CD4-positive, alpha-beta T cell treated with Interleukin-6 for 4 hours (primary cell): ENCODE data around the gene EIF5AL1.
"Not testable (repeated sequence)": the region's sequence is repeated elsewhere in the genome, so short reads cannot be mapped to it uniquely, and the experiment has no call there.

ENCODE experiments used
- DNase-seq: peaks from one replicate; pipeline ENCODE4 v3.0.0-alpha.2; 2020; ENCODE audit warnings: mixed read lengths

The EIF5AL1 gene

DNA sequence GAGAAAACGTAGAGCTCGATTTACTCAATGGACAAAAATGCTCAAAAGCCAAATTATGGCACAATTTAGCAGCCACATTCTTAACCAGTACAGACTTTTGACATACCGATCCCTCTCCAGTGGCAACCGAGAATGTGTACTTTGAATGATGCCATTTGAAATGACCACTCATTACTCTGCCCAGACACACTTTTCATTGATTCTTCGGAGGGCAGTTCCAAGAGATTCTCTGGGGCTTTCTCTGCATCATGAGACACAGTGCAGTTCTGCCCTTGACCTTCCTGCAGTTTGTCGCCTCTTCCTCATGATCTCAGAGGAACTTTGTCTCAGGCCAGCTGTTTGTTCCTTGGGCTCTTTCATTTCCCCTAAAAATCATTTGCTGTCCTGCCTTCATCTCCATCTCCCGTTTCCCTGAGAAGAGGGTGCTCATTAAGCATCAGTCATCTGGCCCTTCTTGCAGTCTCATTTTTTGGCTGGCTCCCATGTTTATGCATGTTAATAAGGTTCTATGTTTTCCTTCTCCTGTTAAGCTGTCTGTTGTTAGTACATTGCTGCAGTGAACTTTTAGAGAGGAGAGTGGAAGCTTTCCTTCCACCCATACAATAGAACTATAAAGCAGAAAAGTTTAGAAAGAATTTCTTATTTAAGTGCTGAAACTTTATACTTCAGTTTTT, 4.3 kb downstream of the EIF5AL1 start:
- not testable (repeated sequence) for DNase-seq

DNA sequence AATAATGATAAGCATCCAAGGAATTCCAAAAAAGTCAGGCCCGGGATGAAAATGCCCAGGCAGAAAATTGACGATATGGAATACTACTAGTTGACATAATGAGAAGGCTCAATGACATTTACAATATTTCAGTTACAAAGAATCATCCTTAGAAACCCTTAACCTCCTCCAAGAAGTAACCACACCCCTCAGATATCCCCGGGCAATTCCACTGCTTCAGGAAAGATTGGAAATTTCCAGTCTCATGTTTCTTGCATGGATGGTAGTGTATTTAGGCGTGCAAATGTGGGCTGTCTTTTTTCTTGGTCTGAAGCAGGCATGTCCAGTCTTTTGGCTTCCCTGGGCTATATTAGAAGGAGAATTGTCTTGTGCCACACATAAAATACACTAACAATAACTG, 5.2 kb downstream of the EIF5AL1 start:
- not testable (repeated sequence) for DNase-seq

DNA sequence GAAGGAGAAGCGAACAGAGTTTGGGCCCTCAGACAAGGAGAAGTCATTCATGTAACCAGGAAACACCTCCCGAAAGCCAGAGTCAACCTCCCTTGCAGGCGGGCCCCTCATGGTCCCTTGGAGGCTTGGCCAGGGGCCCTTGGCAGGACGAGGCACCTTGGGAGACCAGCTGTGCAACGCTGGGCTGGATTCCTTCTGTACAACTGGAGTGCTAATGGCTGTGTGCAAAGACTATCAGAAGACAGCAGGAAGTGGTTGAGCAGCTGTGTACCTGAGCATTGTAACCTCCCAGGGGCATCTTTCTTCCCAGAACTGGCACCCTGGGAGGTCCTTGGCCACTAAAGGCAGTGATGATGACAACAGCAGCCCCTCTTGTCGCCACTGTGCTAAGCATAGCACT, 9.4 kb downstream of the EIF5AL1 start:
- DNase-seq: not testable (repeated sequence)

DNA sequence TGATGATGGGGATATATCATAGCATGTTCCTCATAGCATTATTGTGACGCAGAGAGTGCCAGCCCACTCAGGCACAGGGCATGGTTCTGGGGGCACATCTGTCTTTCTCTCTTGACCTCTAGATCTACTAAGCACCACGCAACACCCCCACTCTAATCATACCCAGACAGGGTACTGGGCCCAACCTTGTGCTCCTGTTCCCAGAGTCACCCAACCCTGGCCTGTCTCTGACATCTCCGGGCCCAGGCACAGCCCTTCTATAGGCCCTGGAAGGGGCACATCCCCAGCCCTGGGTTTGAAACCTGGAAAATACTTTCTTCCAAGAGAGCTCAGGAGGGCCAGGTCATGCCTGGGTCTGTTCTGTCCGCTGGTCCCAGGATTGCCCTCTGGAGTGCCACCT, 10.1 kb downstream of the EIF5AL1 start:
- DNase-seq: not testable (repeated sequence)

DNA sequence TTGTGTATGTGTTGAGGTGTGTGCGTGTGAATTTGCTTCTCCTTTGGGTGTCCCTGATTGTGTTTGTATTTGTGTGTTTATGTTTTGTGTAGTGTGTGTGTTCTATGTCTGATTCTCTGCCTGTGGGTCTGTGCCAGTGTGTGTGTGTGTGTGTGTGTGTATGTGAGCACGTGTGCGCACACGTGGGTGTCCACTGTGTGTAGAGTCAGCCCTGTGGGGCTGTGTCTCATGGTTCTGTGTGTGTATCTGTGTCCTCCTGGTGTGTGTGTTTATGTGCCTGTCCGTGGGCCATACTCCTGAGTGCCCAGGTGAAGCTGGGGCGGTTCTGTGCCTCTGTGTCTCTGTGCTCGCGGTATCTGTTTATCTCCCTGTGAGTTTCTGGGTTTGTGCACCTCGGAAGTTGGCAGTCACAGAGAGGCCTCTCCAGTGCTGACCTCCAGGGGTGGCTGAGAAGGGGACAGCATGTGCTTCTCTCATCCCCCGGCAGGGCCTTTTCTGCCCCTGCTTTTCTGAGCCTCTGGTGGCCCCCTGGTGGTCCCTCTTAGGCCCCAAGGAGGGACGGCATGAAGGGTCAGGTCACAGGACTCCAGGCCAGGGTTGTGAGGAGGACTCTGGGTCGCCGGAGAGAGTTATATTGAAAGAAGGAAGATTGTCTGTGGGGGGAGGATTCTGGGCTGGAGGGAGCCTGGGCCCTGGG, 11.0 kb downstream of the EIF5AL1 start:
- DNase-seq: not testable (repeated sequence)

DNA sequence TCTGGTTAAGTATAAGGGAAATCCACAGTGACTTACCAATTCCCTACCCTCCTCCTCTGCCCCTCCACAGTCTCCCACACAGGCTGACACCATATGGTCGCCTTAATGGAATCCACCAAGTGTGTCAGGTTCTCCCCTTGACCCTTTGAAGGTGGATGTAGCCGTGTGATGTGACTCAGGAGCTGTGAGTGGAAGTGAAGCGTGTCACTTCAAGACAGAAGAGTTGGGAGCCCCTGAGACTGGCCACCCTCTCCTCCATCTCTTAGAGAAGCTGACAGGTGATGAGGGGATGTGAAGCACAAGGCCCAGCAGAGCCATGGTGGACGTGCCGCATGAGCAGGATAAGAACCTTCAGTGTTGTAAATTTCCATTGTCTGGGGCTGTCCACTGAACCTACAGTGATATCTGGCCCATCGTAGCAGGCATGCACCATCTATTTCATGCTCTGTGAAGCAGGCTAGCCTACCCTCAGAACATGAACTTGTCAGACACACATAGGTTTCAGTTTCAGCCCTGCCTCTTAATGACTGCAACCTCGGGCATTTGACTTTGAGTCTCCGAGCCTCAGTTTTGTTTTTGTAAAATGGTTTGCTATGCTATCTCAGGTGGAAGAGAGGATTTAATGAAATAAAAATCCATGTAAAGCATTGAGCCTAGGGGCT, 12.8 kb downstream of the EIF5AL1 start:
- not testable (repeated sequence) for DNase-seq

DNA sequence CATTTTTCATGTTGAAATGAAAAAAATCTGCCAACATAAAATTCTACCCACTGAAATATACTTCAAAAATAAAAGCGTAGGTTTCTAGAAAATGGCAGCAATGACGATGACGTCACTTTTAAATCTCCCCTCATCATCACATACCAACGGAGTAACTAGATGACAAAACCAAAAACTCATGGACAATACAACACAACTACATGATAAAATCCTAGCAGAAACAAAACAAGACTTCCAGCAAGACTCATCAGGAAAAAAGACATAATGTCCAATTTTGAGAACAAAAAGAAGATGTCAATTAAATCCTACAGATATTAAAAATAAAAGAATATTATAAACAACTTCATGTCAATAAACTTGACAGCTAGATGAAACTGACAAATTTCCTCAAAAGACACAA, 15.9 kb downstream of the EIF5AL1 start:
- DNase-seq: not testable (repeated sequence)

DNA sequence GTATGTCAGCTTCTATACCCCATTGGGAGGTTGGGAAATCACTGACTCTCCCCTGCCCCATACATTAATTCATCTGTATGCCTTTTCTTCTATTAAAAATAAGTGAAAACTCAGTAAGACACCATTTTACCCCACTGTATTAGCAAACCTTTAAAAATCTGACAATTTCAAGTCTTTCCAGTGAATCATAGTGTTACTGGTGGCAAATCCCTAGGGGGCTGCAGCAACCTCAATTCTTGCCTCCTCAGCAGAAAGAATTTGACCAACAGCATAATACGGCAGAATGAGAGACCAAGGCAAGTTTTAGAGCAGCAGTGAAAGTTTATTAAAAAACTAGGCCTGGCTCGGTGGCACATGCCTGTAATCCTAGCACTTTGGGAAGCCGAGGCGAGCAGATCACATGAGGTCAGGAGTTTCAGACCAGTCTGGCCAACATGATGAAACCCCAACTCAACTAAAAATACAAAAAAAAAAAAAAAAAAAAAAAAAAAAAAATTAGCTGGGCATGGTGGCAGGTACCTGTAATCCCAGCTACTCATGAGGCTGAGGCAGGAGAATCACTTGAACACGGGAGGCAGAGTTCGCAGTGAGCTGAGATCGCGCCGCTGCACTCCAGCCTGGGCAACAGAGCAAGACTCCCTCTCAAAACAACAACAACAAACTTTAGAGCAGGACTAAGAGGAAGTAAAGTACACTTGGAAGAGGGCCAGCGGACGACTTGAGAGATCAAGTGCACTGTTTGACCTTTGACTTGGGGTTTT, 21.0 kb downstream of the EIF5AL1 start:
- not testable (repeated sequence) for DNase-seq

DNA sequence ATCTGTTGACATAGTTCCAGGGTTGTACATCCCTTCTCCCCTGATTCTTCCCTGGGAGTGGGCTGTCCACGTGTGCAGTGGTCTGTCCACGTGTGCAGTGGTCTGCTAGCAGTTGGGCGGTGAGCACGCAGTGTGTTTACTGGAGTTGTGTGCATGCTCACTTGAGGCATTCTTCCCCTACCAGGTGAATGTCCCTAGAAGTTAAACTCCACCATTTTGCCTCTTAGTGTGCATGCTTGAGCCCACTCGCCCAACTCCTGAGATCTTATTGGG, 21.5 kb downstream of the EIF5AL1 start:
- not testable (repeated sequence) for DNase-seq

DNA sequence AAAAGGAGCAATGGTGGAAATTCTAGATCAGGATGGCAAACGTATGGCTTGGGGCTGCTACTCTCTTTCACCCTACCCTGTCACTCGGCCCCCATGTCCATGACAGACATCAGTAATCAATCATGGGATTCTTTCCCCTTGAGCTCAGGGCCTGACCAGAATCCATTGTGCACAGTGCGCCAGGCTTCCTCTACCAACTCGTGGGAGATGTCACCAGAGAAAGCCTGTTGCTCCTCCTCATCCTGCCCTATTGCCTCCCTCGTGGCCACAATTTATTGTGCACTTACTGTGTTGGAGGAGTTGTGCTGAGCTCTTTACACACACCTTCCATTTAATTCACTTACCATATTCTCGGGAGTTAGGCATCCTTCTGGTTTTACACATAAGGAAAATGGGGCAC, 26.0 kb downstream of the EIF5AL1 start:
- DNase-seq: not testable (repeated sequence)

DNA sequence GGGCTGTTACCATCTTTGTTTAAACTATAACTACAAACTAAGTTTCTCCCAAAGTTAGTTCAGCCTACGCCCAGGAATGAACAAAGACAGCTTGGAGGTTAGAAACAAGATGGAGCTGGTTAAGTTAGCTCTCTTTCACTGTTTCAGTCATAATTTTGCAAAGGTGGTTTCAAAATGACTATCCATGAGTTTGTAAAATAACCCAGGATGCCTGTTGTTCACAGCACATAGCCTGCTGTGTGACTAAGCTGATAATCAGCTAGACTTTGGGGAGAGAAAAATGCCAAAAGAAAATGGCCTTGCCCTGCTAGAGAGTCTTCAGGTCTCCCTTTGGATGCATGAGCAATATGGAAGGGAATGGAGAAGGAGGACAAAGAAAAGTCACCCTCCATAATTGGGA, 28.6 kb downstream of the EIF5AL1 start:
- DNase-seq: not testable (repeated sequence)

DNA sequence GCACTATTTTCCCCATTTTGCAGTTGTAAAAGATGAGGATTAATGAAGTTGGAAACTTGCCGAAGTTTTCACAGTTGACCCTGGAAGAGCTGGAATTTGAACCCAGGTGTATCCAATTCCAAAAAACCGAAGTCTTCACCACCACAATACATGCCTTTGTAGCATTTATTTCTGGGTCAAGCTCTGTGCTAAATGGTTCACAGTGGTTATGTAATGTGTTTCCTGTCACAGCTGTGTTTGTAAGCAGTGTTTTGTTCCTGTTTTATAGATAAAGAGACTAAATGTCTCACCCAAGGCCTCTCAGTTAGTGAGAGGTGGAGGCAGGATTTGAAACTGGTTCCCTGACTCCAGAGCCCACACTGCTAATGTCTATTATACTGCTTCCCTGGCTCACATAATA, 30.3 kb downstream of the EIF5AL1 start:
- no peak for DNase-seq

DNA sequence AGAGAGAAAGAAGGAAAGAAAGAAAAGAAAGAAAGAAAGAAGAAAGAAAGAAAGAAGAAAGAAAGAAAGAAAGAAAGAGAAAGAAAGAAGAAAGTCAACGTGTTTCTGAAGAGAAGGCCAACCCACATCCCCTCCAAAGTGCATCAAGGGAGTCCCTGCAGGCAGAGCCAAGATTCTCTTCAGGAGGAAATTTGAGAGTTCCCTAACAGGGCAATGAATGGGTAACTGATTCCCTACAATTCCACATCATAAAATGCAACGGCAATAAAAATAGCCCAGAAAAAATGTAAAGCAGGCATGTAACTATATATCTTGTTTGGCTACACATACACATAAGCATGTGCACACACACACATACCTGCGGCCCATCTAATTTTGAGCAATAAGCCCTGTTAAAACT, 32.1 kb downstream of the EIF5AL1 start:
- not testable (repeated sequence) for DNase-seq

DNA sequence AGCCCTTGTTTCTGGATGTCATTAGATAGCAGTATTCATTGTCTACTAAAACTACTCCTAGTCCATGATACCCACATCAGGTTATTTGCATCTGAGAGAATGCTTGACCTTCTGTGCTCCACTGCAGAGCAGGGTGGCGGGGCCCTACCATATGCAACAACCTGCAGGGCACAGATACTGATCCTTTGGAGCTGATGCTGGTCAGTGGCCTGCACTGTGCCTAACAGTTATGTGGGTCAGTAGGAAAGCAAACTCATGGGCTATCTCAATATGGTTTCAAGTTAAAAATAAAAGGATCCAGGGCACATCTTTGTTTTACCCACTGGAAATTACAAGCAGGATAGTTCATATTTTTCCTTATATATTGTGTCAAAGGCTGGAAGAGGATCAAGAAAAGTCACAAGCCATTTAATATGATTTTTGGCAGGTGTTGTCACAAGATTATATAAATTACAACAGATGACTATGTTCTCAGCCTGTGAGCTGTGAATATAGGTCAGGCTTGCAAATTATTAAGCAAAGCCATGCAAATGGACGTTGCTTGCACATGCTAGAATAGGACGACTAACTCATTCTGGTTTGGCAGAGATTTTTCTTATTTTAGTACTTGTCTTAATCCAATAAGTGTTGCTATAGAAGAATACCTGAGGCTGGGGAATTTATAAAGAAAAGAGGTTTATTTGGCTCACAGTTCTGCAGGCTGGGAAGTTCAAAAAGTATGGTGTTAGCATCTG, 32.8 kb downstream of the EIF5AL1 start:
- not testable (repeated sequence) for DNase-seq

DNA sequence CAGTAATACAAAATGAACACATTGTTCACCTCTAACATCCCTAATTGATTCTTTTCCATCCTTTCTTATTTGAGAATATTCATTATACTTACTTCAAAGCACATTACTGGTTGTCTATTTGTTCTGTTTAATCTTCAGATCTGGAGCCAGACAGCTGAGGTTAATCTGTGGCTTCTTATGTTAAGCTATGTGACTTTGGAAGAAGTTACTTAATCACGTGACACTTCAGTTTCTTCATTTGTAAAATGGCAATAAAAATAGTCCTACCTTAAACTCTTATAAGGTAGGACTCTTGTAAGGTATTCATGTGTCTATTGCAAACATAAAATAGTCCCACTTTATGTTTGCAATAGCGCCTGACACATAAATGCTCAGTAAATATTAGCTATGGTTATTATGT, 34.8 kb downstream of the EIF5AL1 start:
- DNase-seq: not testable (repeated sequence)

DNA sequence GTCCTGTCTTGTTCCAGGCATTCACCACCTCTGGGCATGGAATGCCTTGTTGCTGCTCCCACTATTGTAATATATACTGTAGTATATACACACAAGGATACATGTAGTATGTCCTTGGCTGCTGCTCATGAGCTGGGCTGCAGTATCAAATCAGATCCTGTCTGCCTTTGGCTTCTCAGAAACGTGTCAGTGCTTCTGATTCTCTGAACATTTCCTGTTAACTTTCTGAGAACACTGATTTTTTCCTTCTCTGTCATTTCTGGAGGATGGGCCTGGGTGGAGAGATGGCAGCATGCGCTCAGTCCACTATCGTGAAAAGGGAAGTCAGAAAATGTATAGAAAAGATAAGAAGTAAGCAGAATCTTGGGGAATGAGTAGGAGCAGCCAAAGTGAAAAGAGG, 35.6 kb downstream of the EIF5AL1 start:
- DNase-seq: no peak

DNA sequence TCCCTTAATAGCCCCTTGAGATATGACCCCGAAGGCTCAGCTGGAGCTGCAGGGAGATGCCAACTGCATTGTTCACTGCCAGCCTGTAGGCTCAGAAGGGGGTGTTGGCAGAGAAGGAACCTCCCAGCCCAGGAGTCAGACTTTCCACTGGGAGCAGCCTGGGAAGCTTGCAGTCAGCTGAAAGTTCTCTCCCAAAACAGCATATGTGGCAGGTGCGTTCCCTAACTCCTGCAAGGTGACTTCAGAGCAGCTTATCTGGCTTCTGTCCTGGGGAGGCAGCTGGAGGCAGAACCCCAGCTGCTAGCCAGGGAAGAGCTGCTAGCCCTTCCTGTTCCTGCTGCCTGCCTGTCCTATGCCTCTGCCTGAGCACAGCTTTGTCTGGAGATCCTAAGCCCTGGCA, 39.8 kb downstream of the EIF5AL1 start:
- no peak for DNase-seq

DNA sequence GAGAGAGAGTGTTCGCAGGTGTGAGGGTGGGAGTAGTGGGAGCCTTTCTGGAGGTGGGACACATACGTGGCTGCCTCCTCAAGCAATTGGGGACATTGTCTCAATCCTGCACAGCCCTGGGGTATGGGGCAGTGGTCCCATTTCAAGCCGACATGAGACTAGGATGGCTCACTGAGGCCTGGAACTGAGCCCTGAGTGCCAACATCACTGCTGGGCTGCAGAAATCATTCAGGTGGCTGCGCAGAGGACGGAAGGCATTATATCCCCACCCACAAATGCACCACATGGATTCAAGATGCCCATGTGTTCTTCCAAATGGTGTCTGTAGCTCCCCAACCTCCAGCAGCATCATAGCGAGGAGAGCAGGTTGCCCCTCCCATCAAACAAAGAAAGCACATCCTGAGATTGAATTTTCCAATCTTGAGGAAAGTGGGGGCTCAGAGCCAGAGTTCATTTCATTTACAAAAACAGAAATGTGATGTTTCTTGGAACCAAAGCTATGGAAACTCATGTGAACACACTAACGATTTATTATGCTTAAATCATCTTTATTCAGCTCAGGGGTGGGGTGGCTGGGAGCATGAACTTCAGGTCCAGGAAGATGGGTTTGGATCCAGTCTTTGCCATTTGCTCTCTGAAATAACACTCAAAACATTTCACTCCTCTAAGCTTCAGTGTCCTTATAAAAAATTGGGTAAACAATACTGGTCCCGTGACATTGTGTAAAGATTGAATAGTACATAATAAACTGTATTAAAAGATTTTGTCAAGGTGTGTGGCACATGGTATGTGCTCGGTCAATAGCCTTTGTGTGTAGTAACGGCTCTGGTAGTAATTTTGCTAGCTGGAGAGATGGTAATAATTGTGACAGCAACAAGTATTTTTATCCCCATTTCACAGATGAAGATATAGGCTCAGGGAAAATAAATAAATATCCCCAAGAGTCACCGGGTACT, 43.3 kb downstream of the EIF5AL1 start:
- no peak for DNase-seq

DNA sequence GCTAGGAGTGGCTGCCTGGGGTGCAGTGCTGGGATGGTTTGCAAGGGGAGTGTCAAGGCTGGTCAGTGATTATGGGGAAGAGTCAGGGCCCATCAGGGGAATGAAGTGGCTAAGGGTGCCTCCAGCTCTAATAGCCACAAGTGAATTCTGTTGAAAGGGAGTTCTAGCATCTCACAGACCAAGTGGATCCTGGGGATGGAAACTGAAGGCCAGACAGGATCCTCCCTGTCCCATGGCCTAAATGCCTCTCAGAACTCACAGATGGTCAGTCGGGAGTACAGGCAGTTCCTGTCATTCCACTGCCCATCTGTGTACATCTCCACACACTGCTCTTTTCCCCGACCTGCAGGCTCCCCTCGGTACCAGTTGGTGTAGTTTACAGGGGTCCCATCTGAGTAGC, 44.6 kb downstream of the EIF5AL1 start:
- DNase-seq: not testable (repeated sequence)

DNA sequence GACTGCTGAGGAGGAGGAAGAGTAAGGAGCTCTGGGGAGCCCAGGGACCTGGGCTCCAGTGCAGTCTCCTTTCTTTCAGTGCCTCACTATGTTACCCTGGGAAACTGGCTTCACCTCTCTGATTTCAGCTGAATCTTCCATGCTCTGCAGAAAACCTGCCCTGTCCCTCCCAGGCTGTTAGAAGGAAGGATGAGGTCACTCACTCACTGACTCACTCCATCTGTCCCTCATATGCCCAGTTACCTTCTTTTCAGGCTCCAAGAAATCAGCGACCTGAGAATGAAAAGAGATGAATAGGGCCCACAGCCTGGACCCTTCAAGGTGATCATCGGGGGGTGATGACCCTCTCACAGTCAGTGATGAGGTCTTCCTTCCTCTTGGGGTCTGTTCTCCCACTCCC, 47.4 kb downstream of the EIF5AL1 start:
- DNase-seq: no peak

DNA sequence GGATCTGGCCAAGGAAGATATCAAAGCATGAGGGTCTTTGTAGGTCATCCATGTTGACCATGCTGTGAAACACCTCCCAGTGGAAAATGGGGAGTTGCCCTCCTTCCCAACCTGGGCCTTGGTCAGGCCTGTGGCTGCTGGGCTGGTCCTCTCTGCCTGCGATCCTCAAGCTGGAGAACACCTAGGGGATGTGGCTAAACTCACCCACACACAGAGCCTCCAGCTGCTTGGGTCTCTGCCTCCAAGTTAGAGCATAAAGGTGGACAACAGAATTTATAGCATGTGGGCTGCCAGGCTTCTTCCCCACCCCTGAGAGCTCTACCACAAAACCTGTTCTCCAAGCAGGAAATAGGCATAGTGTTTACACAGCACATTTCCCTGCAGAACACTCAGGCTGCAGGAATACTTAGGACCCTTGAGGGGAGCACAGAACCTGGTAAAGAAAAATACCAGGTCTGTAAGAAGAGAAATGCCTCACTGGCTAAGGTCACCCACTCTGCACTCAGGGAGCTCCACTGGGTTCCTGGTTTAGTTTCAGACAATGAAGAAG, 47.9 kb downstream of the EIF5AL1 start, which contains the start of gene SFTPA2:
TSS of gene SFTPA2 (minus strand) at position 248 of the 550 bp plus-strand sequence. CDS start 924 bp downstream, outside the sequence.
- no peak for DNase-seq
